ENCODE measurements around the gene CACNB1. TPM values are rescaled to one million over a fixed set of nuclear protein-coding genes. Genes with fewer than 3 reads are reported as not detected.
A peak's percentile ranks its signal among the peaks of the same experiment; 100 is the strongest.

Gene CACNB1
- total and polyA plus RNA-seq, 2 of the 4 experiments (the other 2 are of a cell fraction) = 2.5 to 8.6 TPM

GRCh38 chr17:39212195-39212810, 14.8 kb upstream of the CACNB1 start:
- Histone ChIP-seq H4K8ac (ENCODE audit: low read depth in 2 of 2, low read length in 2 of 2) (no peak overlapping the region), H2AK9ac (replicated peaks; ENCODE audit: low read depth, low read length, poor library complexity) (peak overlapping the region; percentile 82), H4K91ac (ENCODE audit: insufficient read depth, low read depth, low read length) (no peak overlapping the region), H2BK20ac (ENCODE audit: low read depth, low read length) (no peak overlapping the region), H3K23ac (ENCODE audit: low read depth, low read length) (no peak overlapping the region), H2AK5ac (ENCODE audit: low read depth, low read length) (no peak overlapping the region; the same call in 1 of the 2 replicates), H3K9ac (ENCODE audit: low read depth, low read length) (no peak overlapping the region), H2BK15ac (ENCODE audit: low read depth, low read length) (no peak overlapping the region), H4K5ac (ENCODE audit: low read depth, low read length) (no peak overlapping the region), H3K4me2 (ENCODE audit: low read depth, low read length) (no peak overlapping the region), H3K9me1 (ENCODE audit: insufficient read depth, low read length) (peaks cover 12% of the 10 kb centered on the region), H2AFZ (replicated peaks; ENCODE audit: low read length, poor library complexity) (no peak overlapping the region), H3K9me3 (ENCODE audit: control insufficient read depth, insufficient read depth, low read length) (no peaks in the 10 kb centered on the region), H2BK120ac (ENCODE audit: low read depth, low read length) (no peak overlapping the region), H3K4me3 (ENCODE audit: insufficient read depth, low read depth, low read length) (no peak overlapping the region), H3K36me3 (ENCODE audit: control insufficient read depth, insufficient read depth, low read length) (no peaks in the 10 kb centered on the region), H3K18ac (ENCODE audit: low read depth, low read length) (no peak overlapping the region), H2BK5ac (ENCODE audit: low read depth, low read length, poor library complexity, severe bottlenecking) (no peak overlapping the region), H3K27ac (ENCODE audit: insufficient read depth, low read length) (no peak overlapping the region), H3K79me1 (ENCODE audit: low read depth in 1 of 2, low read length in 2 of 2) (no peaks in the 10 kb centered on the region), H3K27me3 (ENCODE audit: control insufficient read depth, insufficient read depth, low read length) (peaks cover 21% of the 10 kb centered on the region), H3K56ac (ENCODE audit: extremely low read depth, insufficient read depth, low read length) (no peak overlapping the region), H3K4ac (ENCODE audit: low read depth, low read length) (no peak overlapping the region), H3K4me1 (ENCODE audit: control insufficient read depth, insufficient read depth, low read length) (peaks cover 16% of the 10 kb centered on the region), H3K14ac (replicated peaks; ENCODE audit: low read depth, low read length) (no peak overlapping the region), H4K20me1 (ENCODE audit: insufficient read depth, low read length) (no peaks in the 10 kb centered on the region)
- WGBS, 2 experiments (ENCODE audit: extremely low coverage in 2 of 2, insufficient read length in 1 of 2) = 91% methylated on average over 7 of the region's 11 CpGs; no CpG with 5 or more reads in 1 of the 2 experiments
- POLR2A ChIA-PET (ENCODE audit: unreplicated experiment) = no interaction called here
- DNase-seq (no peak), ATAC-seq (ENCODE audit: low read depth) (no peak)
- TF ChIP-seq POLR2A (IDR thresholded peaks at IDR 0.05; ENCODE audit: low read depth, low read length) (no peak), MAZ (IDR thresholded peaks at IDR 0.05; ENCODE audit: borderline replicate concordance, low read depth, low read length) (no peak), CHD1 (IDR thresholded peaks at IDR 0.05; ENCODE audit: low read depth, low read length) (no peak), NFE2L2 (IDR thresholded peaks at IDR 0.05; ENCODE audit: low read depth, low read length) (no peak), MAFK (IDR thresholded peaks at IDR 0.05; ENCODE audit: low read depth, low read length) (no peak), ELK1 (IDR thresholded peaks at IDR 0.05; ENCODE audit: borderline replicate concordance, low read depth, low read length) (no peak), FOS (IDR thresholded peaks at IDR 0.05; ENCODE audit: low read depth, low read length) (no peak), RAD21 (IDR thresholded peaks at IDR 0.05; ENCODE audit: low read length) (no peak), RCOR1 (IDR thresholded peaks at IDR 0.05; ENCODE audit: insufficient replicate concordance, low read length) (no peak), MXI1 (IDR thresholded peaks at IDR 0.05; ENCODE audit: borderline replicate concordance, low read depth, low read length) (no peak), CTCF (conservative IDR thresholded peaks at IDR 0.05; ENCODE audit: low read depth, low read length) (no peak), SMC3 (IDR thresholded peaks at IDR 0.05; ENCODE audit: low read depth, low read length) (no peak), CEBPB (IDR thresholded peaks at IDR 0.05; ENCODE audit: low read depth, low read length) (no peak), RFX5 (IDR thresholded peaks at IDR 0.05; ENCODE audit: low read depth, low read length) (no peak), USF2 (IDR thresholded peaks at IDR 0.05; ENCODE audit: low read depth, low read length) (no peak), BHLHE40 (IDR thresholded peaks at IDR 0.05; ENCODE audit: low read depth, low read length) (no peak)
- in situ Hi-C loops (cut with MboI; ENCODE audit: low sequenced_read_pairs) = no loop called here
- dilution Hi-C loops (cut with HindIII; ENCODE audit: low sequenced_read_pairs, unreplicated experiment) = no loop called here
- CTCF ChIA-PET = no interaction called here
- BruUV-seq (replicated peaks) = no TSS peak
- intact Hi-C loops (cut with micrococcal nuclease) = no loop called here

All from IMR-90 (cell line).